ENCODE results near the gene ARHGAP44.

DNA sequence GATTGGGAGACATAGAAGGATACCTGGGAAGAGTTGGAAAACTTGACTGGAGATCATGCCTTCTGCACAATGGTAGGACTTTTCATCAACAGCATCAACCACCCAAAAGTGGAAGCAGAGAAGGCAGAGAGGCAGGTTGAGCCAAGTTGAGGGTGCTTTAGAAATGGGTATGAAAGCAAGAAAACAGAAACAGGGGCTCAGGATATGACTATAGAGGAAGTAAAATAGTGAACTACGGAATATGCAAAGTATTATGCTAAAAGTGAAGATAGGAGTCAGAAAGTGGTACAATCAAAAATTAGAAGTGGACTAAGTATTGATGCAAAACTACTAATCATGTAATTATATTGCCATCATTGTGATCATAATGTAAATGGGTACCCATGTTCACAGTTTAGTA lies 16.1 kb upstream of the ARHGAP44 start:
- no peak for TF ChIP-seq POLR2A (IDR thresholded peaks at IDR 0.05)
- TF ChIP-seq, protein P1, sequence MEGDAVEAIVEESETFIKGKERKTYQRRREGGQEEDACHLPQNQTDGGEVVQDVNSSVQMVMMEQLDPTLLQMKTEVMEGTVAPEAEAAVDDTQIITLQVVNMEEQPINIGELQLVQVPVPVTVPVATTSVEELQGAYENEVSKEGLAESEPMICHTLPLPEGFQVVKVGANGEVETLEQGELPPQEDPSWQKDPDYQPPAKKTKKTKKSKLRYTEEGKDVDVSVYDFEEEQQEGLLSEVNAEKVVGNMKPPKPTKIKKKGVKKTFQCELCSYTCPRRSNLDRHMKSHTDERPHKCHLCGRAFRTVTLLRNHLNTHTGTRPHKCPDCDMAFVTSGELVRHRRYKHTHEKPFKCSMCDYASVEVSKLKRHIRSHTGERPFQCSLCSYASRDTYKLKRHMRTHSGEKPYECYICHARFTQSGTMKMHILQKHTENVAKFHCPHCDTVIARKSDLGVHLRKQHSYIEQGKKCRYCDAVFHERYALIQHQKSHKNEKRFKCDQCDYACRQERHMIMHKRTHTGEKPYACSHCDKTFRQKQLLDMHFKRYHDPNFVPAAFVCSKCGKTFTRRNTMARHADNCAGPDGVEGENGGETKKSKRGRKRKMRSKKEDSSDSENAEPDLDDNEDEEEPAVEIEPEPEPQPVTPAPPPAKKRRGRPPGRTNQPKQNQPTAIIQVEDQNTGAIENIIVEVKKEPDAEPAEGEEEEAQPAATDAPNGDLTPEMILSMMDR (IDR thresholded peaks at IDR 0.05) = no peak

Data from stomach (tissue), 4 donors.